Posterior cingulate gyrus (tissue), 11 donors: ENCODE data around the gene CCDC30.
"Not testable (repeated sequence)": the region's sequence is repeated elsewhere in the genome, so short reads cannot be mapped to it uniquely, and the experiment has no call there.

ENCODE experiments used
- DNase-seq, 10 donors: peaks; one replicate each; pipeline versions ENCODE4 v3.0.0 to v3.0.0-alpha.2; 2020 to 2021; ENCODE audit warnings: mixed read lengths in 3 of 10
- intact Hi-C: fragments of 100-400 bp; cut with DNase I; formaldehyde crosslinking; loops from one replicate; pipeline ENCODE4 v1.15.1; 2023

Gene CCDC30

GRCh38 chr1:42621180-42621579, 158.1 kb downstream of the CCDC30 start:
- DNase-seq, intact Hi-C loops: not testable (repeated sequence)

- intact Hi-C loops, DNase-seq: not testable (repeated sequence)
Measured at GRCh38 chr1:42627205-42627604, 164.1 kb downstream of the CCDC30 start.

GRCh38 chr1:42639116-42639515, 176.0 kb downstream of the CCDC30 start:
- DNase-seq = no peak
- intact Hi-C loops = no loop called here

- DNase-seq = no peak
- intact Hi-C loops = no loop called here
Measured at GRCh38 chr1:42646056-42646455, 183.0 kb downstream of the CCDC30 start.

- intact Hi-C loops = no loop called here
Measured at GRCh38 chr1:42657201-42657600, 194.1 kb downstream of the CCDC30 start.

GRCh38 chr1:42657981-42658876, 195.1 kb downstream of the CCDC30 start, which contains the start of gene PPIH:
PPIH (plus strand) TSS chr1:42658423; CDS start chr1:42658447, 24 bp downstream.
- DNase-seq = peak; percentile 94 to 99 (median 96)
- intact Hi-C loops = loop anchor here (1.0 kb wide), 1 partner anchor 109 kb away; the partner anchor contains the start of genes C1orf50 and P3H1

More at GRCh38 chr1:42657201-42657600, 194.1 kb downstream of the CCDC30 start:
- no peak for DNase-seq

GRCh38 chr1:42658877-42659337, 195.8 kb downstream of the CCDC30 start:
- intact Hi-C loops = loop anchor here (1.0 kb wide), 1 partner anchor 108 kb away; the partner anchor contains the start of genes C1orf50 and P3H1
- peak in 2 of 10 donors; percentile 7 to 54 for DNase-seq

- intact Hi-C loops = no loop called here
- no peak for DNase-seq
Measured at GRCh38 chr1:42660907-42661500, 197.9 kb downstream of the CCDC30 start.

GRCh38 chr1:42669936-42670335, 206.8 kb downstream of the CCDC30 start:
- intact Hi-C loops = no loop called here
- DNase-seq = no peak

GRCh38 chr1:42670425-42670824, 207.3 kb downstream of the CCDC30 start:
- intact Hi-C loops = no loop called here
- DNase-seq = no peak

- no peak for DNase-seq
- intact Hi-C loops = no loop called here
Measured at GRCh38 chr1:42674214-42674613, 211.1 kb downstream of the CCDC30 start.

GRCh38 chr1:42674682-42675081, 211.6 kb downstream of the CCDC30 start:
- no peak for DNase-seq
- intact Hi-C loops = no loop called here

- no peak for DNase-seq
- intact Hi-C loops = no loop called here
Measured at GRCh38 chr1:42675467-42675866, 212.4 kb downstream of the CCDC30 start.

GRCh38 chr1:42676534-42677087, 213.5 kb downstream of the CCDC30 start:
- intact Hi-C loops = no loop called here
- no peak for DNase-seq

- DNase-seq = peak in 3 of 10 donors; percentile 21 to 73 (median 29)
Measured at GRCh38 chr1:42679364-42679983, 216.4 kb downstream of the CCDC30 start.

GRCh38 chr1:42680055-42680454, 217.0 kb downstream of the CCDC30 start:
- no peak for DNase-seq
- intact Hi-C loops = loop anchor here (10.0 kb wide), 2 partner anchors 65 to 345 kb away; partner anchors contain the start of genes CLDN19 and FOXJ3

More at GRCh38 chr1:42679364-42679983, 216.4 kb downstream of the CCDC30 start:
- intact Hi-C loops = no loop called here

GRCh38 chr1:42680921-42681683, 218.0 kb downstream of the CCDC30 start:
- DNase-seq = no peak
- intact Hi-C loops = loop anchor here (10.0 kb wide), 2 partner anchors 64 to 346 kb away; partner anchors contain the start of genes CLDN19 and FOXJ3

- peak; percentile 92 to 99 (median 95) for DNase-seq
- intact Hi-C loops = loop anchor here (2.0 to 10.0 kb wide), 3 partner anchors 63 to 347 kb away; partner anchors contain the start of genes C1orf50, CLDN19, FOXJ3 and P3H1
Measured at GRCh38 chr1:42681741-42682483, 218.8 kb downstream of the CCDC30 start, which contains the start of gene YBX1. YBX1 (plus strand) TSS chr1:42682418; CDS start chr1:42682566, 148 bp downstream.

GRCh38 chr1:42682484-42682738, 219.3 kb downstream of the CCDC30 start:
- intact Hi-C loops = loop anchor here (2.0 to 10.0 kb wide), 3 partner anchors 62 to 348 kb away; partner anchors contain the start of genes C1orf50, CLDN19, FOXJ3 and P3H1

More at GRCh38 chr1:42682484-42682738, 219.3 kb downstream of the CCDC30 start:
- DNase-seq = not testable (repeated sequence)
